Measurements from ENCODE around the gene MTCP1.
A peak's percentile ranks its signal among the peaks of the same experiment; 100 is the strongest.

Gene MTCP1

GRCh38 chrX:155054255-155054654, 16.7 kb downstream of the MTCP1 start:
- DNase-seq (ENCODE audit: low read depth, low spot score) = no peak

GRCh38 chrX:155053656-155054055, 17.3 kb downstream of the MTCP1 start:
- DNase-seq (ENCODE audit: low read depth, low spot score) = no peak

GRCh38 chrX:155052738-155053498, 18.0 kb downstream of the MTCP1 start:
- no peak for DNase-seq (ENCODE audit: low read depth, low spot score)

GRCh38 chrX:155048977-155049619, 21.8 kb downstream of the MTCP1 start:
- peak; percentile 81 for DNase-seq (ENCODE audit: low read depth, low spot score)

GRCh38 chrX:155046811-155047528, 24.0 kb downstream of the MTCP1 start:
- DNase-seq (ENCODE audit: low read depth, low spot score) = no peak

GRCh38 chrX:155046129-155046810, 24.7 kb downstream of the MTCP1 start:
- no peak for DNase-seq (ENCODE audit: low read depth, low spot score)

GRCh38 chrX:155035688-155036087, 35.2 kb downstream of the MTCP1 start:
- DNase-seq (ENCODE audit: low read depth, low spot score) = no peak

- DNase-seq (ENCODE audit: low read depth, low spot score) = no peak
These were observed 39.3 kb downstream of the MTCP1 start for GRCh38 chrX:155031657-155032056.

GRCh38 chrX:155028877-155029291, 42.1 kb downstream of the MTCP1 start:
- no peak for DNase-seq (ENCODE audit: low read depth, low spot score)

- DNase-seq (ENCODE audit: low read depth, low spot score) = no peak
These were observed 42.8 kb downstream of the MTCP1 start for GRCh38 chrX:155028129-155028528.

GRCh38 chrX:155027509-155028066, 43.3 kb downstream of the MTCP1 start:
- peak; percentile 4 for DNase-seq (ENCODE audit: low read depth, low spot score)

- peak; percentile 98 for DNase-seq (ENCODE audit: low read depth, low spot score)
These were observed 44.0 kb downstream of the MTCP1 start, which contains the start of gene FUNDC2 for GRCh38 chrX:155026727-155027508. FUNDC2 (plus strand) TSS chrX:155026844; CDS start chrX:155026939, 95 bp downstream.

- no peak for DNase-seq (ENCODE audit: low read depth, low spot score)
These were observed 44.6 kb downstream of the MTCP1 start for GRCh38 chrX:155026420-155026726.

- no peak for DNase-seq (ENCODE audit: low read depth, low spot score)
These were observed 46.8 kb downstream of the MTCP1 start for GRCh38 chrX:155023907-155024833.

- DNase-seq (ENCODE audit: low read depth, low spot score) = no peak
These were observed 48.4 kb downstream of the MTCP1 start, which contains the start of gene F8 for GRCh38 chrX:155022585-155022984. F8 (minus strand) TSS chrX:155022723; CDS start chrX:155022552, 171 bp downstream.

- DNase-seq (ENCODE audit: low read depth, low spot score) = no peak
These were observed 50.3 kb downstream of the MTCP1 start for GRCh38 chrX:155020591-155020990.

Measured in ELF-1 (cell line).